ENCODE data around the gene SUFU.

- TF ChIP-seq GATA2 (IDR thresholded peaks at IDR 0.05; ENCODE audit: low read depth, low read length) = no peak
- TF ChIP-seq GATA3 (IDR thresholded peaks at IDR 0.05; ENCODE audit: low read depth, low read length) = no peak
Measured at GRCh38 chr10:102534333-102534732, 30.6 kb downstream of the SUFU start.

Data from SH-SY5Y (cell line).